ENCODE data around the gene FBXO17.

GRCh38 chr19:39021063-39021462 lies 45.5 kb upstream of the FBXO17 start:
- TF ChIP-seq EZH2phosphoT487 (IDR thresholded peaks at IDR 0.05; ENCODE audit: borderline replicate concordance) (no peak), CTCF (conservative IDR thresholded peaks at IDR 0.05; ENCODE audit: low read length) (no peak)
